Endothelial cell of umbilical vein (primary cell): ENCODE measurements around the gene SLC39A12.

Experiments
- EZH2 ChIP-seq: IDR thresholded peaks from 2 replicates; pipeline ENCODE4 v1.6.1; 2012; ENCODE audit warnings: borderline replicate concordance, low read depth, mild to moderate bottlenecking, moderate library complexity, low read length, inconsistent platforms; ENCODE audit not compliant: severe bottlenecking
- TF ChIP-seq, protein P1 (sequence below), 2 donors: IDR thresholded peaks; 1 replicate in 1 of 2; 2 replicates in 1 of 2; pipeline ENCODE4 v1.5.1; 2011; ENCODE audit warnings: low read length in 2 of 2, mild to moderate bottlenecking in 2 of 2, moderate library complexity in 2 of 2, control low read depth in 1 of 2, inconsistent platforms in 1 of 2, low read depth in 1 of 2; ENCODE audit not compliant: insufficient read depth in 1 of 2; ENCODE audit errors: extremely low read depth in 1 of 2

DNA sequence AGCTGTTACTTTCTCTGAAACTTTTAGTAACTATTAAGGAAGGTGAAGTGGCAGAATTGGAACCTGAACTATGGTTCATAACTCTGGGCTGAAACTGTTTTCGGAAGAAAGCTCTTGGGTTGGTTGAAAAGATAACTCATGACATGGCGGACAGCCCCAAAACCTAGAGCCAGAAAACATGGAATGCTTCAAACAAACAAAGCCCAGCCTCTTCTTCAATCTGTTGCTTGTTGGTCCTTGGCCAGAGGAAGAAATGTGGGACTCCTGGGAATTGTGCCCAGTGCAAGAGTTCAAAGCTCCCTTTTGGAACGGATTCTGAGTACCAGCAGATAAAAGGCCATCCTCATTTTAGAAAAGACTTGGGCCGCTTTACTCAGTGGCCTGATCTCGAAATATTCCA is 135.6 kb downstream of the SLC39A12 start:
- TF ChIP-seq, protein P1, sequence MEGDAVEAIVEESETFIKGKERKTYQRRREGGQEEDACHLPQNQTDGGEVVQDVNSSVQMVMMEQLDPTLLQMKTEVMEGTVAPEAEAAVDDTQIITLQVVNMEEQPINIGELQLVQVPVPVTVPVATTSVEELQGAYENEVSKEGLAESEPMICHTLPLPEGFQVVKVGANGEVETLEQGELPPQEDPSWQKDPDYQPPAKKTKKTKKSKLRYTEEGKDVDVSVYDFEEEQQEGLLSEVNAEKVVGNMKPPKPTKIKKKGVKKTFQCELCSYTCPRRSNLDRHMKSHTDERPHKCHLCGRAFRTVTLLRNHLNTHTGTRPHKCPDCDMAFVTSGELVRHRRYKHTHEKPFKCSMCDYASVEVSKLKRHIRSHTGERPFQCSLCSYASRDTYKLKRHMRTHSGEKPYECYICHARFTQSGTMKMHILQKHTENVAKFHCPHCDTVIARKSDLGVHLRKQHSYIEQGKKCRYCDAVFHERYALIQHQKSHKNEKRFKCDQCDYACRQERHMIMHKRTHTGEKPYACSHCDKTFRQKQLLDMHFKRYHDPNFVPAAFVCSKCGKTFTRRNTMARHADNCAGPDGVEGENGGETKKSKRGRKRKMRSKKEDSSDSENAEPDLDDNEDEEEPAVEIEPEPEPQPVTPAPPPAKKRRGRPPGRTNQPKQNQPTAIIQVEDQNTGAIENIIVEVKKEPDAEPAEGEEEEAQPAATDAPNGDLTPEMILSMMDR (IDR thresholded peaks at IDR 0.05; ENCODE audit: extremely low read depth in 1 of 2, insufficient read depth in 1 of 2, low read depth in 1 of 2, low read length in 2 of 2) = no peak
- no peak for TF ChIP-seq EZH2
